HG03135 (cell line): Measurements from ENCODE around the gene CPNE5.

Source experiments
- ATAC-seq: cut with Tn5 transposase; IDR thresholded peaks from one replicate; pipeline ENCODE4 v1.9.1; 2021; ENCODE audit warnings: mild to moderate bottlenecking, moderate library complexity; ENCODE audit not compliant: unreplicated experiment

CPNE5 gene

DNA sequence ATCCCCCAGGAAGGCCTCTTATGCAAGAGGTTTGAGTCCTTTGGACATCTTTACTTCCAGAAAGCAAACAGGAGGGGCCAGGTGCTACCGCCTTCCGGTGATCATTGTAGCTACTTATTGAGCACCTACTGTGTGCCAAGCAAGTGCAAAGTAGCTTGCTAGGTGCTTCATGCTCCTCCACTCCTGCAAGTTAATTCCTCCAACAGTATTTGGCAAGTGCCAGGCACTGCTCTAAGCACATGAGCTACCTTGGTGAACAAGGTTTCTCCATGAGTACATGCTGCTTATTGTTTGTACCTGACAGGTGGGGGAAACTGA, 2.3 kb downstream of the CPNE5 start:
- ATAC-seq = no peak

DNA sequence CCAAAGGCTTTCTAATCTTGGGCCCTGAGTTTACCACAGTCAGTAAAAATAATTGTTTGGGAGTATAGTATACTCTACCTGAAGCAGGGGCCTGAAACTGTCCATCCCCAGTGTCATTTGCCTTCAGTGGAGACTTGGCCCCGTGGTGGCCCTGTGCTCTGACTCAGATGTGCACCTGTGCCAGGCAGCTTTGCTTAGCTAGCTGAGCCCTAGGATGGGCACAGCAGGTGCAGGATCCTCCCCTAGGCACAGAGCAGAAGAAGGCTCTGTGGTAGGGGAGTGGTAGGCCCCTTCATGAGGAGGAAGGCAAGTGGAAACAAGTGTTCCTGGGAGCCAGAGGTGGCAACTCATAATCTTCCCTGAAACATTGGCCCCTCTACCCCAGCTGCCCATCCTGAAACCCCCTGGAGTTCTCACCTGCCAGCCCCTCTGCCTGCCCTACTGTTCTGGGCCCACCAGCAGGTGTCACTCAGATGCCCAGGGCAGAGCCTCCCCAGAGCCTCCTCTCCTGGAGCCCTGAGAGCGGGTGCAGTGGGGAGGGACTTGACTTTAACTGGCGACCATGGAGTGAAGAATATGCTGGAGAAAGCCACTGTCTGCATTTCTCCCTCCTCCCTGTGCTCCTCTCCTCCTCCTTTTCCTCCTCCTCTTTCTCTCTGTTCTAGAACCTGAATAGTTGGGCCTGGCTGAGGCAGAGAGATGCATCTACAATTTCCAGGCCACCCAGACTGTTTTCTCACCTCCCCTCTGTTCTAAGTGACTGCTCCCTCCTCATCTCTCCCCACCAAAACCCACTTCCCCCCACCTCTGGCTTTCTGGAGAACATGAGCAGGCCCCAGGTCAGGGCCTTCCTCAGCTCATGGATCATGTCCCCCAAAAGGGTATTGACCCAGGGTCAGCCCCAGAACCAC, 2.9 kb downstream of the CPNE5 start:
- ATAC-seq = no peak

DNA sequence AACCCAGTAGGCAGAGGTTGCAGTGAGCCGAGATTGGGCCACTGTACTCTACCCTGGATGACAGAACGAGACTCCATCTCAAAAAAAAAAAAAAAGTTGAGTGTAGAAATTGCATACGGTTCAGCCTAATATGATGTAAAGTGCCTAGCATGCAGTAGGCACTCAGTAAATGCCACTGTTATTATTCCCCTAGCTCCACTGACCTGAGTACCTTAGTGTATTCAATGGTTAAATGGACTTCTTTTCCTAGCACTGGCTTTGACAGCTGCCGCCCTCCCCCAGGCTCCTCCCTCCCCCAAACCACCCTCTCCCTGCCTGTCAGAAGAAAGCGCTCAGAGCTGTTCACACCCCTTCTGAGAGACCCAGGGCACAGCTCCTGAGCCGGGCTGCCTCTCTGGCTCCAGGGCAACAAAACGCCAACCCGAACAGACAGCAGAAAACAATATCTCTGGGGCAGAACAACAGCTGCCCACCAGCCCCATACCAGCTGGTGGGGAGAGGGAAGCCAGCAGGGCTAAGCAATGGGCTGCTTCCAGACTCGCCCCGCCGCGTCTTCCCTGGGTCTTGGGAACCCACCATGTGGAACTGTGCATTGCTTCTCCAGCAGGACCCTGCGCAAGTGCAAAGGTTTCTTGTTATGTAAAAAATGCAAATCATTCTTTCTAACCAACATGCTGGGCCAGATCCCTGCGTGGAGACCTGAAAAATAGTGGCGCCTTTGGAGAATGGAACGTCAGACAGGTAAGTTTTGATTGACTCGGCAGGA, 4.5 kb downstream of the CPNE5 start:
- no peak for ATAC-seq

DNA sequence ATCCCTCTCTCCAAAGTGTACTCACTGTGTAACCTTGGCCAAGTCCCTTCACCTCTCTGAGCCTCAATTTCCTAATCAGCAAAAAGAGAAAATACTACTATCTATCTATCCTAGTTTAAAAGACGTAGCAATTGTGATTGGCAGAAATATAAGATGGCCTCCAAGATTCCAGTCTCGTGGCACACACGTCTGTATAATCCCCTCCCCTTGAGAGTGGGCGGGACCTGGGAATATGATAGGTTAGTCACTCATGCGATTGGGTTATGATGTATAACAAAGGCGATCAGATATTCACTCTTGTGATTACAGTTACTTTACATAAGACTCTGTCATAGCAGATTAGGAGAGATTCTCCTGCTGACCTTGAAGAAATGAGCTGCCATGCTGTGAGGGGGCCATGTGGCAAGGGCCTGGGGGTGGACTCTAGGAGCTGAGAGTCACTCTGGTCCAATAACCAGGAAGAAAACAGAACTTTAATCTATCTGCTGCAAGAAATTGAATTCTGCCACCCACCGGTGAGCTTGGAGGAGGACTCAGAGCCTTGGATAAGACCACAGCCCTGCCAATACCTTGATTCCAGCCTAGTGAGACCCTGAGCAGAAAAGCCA, 6.0 kb downstream of the CPNE5 start:
- ATAC-seq = no peak

- ATAC-seq = no peak
Measured at GRCh38 chr6:36832313-36832712, 6.9 kb downstream of the CPNE5 start.

- ATAC-seq = no peak
Measured at GRCh38 chr6:36830577-36830976, 8.7 kb downstream of the CPNE5 start.

DNA sequence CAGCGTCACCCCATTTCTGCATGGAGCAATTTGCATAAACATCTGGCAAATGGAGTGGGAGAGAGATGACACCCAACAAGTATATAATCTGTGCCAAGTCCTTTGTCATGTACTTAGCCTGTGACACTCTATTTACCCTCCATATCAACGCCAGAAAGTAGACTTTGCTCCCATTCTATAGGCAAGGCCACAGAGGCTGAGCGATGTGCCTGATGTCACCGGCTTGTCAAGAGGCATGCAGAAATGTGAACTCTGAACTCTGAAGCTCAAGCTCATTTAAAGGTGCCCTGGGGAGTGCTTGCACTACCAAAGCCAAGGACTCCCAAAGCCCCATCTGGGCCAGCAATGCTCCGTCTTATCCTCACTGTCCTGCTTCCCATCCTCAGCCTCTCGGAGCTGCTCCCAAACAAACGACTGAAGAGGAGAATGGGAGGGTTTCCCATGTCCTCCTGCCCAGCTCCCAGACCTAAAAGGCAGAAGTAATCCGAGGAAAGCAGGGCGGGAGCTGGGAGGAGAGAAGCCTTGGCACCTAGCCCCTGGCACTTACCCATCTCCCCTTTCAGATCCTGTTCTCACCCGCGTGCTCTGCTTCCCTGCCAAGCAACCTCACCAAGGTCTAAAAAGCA, 9.2 kb downstream of the CPNE5 start:
- ATAC-seq = no peak

DNA sequence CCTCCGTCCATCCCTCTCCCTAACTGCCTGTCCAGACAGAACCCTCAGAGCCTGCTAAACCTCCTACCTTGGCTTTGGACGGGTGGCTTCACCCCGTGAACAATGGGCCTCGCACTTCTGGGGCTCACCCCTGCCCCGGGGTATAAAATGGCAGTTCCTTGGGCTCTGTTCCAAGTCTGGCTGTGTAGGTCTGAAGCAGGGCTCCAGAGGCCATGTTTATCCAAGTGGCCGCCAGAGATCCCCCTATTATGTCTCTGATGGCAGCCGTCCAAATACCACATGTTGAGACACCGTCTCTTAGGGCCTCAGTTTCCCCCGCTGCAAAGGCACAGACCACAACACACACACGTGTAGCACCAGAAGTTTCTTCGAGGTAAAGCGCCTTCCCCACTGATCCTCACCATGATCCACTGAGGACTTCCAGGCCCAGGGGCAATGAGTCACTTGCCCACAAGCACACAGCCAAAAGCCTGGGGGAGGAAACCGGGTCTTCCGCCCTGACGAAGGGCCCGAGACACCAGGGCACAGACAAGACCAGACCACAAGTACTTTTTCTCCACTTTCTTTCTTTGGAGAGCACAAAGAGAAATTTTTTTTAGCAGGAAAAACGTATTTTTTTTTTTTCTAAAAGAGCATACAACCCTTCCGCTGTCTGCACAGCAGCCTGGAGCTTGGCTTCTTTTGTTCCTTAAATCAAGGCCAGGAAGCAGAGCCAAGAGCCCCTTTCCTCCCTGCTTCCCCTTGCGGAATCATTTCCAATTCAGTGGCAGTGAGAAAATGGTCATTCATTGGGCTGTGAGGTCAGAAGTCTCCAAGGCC, 11.8 kb downstream of the CPNE5 start:
- ATAC-seq = no peak

DNA sequence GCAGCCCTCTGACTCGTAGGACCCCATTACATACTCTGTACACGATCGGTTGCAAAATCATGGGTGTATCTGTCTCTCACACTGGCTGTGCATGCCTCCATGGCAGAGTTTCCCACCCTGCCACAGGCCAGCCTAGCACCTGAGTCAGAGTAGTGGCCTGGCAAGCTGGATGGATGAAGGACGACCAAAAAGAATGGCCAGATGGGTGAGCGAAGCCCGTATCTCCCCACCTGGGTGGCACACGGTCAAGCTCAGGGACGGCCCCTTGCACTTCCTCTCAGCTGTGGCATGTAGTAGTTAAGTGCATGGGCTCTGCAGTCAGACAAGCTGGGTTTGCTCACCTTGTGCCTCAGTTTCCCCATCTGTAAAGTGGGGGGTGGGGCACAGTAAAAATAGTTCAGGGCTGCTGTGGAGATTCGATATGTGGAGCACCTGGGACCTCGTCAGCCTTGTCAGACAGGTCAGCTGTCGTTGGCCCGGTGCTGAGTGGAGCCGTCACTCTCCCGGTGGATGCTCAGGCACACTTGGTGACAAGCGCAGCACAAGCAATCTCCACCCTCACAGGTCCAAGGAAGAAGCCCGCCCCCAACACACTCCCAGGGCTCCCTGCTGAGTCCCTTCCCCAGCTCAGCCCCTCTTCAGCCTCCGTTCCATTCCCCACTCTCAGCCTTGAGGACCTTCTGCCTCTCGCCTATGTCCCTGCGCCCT, 12.6 kb downstream of the CPNE5 start:
- no peak for ATAC-seq

DNA sequence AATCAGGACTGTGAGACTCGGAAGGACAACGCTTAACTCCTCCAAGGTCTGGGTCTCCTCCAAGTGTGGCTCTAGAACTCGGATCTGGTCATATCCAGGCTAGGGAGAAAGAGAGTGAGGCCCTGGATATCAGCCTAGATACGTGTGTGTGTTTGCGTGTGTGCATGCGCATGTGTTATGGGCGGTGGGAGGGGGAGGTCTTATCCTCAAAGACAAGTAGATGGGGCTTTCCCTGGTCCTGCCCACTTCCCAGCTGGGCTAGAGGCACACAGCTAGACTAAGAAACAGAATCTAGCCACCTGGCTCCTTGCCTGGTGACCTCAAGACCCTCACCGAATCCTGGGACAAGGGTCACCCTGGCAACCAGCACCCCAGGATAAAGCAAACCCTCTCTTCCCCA, 13.2 kb downstream of the CPNE5 start:
- no peak for ATAC-seq

- no peak for ATAC-seq
Measured at GRCh38 chr6:36825452-36825851, 13.8 kb downstream of the CPNE5 start.

GRCh38 chr6:36824253-36824652, 15.0 kb downstream of the CPNE5 start:
- ATAC-seq = no peak

DNA sequence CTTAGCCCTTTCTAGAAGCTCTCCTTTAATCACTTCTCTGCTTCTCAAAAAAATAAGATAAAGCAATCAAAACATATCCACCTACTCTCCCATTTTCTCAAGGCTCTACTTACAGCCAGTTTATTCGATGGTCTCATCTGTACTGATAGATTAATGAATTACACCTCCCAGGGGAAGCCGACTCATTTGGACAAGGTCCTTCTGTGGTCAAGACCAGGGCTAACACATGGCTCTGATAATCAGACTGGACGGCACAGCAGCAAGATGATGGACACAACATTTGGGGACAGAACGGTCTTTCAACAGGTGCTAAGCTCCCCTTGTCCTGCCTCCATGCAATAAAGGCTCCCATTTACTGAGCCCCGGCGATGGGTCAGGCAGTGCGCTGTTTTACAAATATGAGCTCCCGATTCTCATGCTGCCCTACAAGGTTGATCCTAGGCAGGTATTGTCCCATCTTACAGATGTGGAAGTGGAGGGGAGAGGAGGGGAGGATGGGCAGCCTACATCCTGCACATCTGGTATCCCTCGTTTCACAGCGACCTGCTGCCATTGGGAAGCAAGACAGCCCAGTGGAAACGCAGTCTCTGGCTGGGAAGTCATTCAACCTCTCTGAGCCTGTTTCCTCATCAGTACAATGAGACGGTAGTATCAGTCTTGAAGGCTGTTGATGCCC, 15.7 kb downstream of the CPNE5 start:
- no peak for ATAC-seq

DNA sequence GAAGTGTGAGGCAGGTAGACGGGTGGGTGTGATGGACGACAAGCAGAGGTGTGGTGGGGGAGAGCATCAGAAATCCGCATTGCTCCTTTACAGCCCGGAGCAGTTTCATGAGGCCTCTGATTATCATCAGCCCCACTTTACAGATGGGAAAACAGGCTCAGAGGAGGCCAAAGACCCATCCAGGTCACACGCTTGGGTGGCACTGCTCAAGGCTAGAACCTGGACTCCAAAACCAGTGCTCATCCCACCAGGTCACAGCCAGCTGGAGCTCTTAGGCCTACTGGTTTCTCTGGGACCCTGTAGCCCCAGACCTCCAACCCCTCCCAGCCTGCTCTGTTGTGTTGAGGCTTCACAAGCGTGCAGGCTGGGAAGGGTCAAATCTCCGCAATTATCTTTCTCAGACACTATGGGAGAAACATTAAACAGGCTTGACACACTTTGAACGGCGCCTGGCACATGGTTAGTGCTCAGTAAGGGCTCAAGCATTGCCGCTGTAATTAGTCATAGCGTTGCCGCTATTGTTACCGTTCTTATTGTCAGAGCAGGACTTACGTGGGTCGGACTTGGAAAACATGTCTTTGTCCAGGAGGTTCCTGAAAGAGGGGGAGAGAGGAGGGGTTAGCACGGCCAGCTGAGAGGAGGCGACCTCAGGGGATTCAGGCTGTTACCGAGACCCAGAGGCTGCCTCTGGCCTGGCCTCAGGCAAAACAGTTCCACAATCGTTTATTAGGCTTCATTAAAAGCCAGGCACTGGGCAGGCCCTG, 16.6 kb downstream of the CPNE5 start:
- no peak for ATAC-seq

DNA sequence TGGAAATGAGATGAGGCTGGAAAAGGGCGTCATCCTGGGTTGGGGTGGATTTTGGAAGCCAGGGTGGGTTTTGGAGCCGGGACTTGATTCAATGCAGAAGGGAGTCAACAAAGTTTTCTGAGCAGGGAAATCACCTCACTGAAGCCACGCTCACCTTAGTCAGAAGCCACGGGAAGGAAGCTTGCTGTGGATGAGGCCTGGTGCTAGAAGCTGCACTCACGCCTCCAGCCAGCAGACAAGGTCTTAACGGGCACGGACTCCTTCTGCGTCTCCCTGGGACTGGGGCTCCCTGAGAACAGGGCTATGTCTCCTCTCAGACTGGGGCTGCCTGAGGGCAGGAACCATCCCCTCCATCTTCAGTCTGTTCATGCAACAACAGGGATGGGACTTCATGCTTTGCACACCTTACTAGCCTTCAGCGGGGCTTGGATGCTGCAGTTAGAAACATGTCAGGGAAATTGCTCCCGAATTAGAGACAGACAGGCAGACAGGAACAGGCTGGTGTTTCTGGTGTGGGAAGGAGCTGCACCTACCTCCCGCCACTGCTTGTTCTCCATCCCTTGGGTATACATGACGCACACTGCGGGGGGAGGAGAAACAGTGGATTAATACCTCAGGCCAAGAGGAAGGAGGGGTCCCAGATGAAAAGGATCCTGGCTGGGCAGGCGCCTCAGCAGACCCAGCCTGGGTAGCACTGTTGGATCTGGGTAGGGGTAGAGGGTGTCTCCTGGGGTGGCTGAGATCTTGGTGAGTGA, 17.5 kb downstream of the CPNE5 start:
- ATAC-seq = no peak

- no peak for ATAC-seq
Measured at GRCh38 chr6:36820700-36821580, 18.3 kb downstream of the CPNE5 start.

DNA sequence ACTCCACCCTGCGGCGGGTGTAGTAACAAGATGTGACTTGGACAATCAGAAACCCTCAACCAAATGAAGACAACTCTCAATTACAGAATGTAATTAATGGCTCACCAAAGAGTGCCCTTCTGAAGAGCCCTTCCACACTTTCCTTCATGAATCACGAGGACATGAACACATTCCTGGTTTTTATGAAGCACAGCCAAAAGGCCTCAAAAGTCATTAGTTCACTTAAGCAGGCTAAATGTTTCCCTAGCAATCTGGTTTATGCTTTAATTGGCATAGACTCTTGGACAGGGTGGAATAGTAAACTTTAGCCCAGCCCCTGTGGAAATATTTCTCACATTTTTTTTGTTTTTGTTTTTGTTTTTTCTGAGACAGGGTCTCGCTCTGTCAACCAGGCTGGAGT, 20.5 kb downstream of the CPNE5 start:
- ATAC-seq = no peak
